ENCODE measurements around the gene E2F4. TPM values are rescaled to one million over a fixed set of nuclear protein-coding genes. Genes with fewer than 3 reads are reported as not detected.

Gene E2F4
- total RNA-seq, 1 experiment from 2014 or later: 86.2 TPM

DNA sequence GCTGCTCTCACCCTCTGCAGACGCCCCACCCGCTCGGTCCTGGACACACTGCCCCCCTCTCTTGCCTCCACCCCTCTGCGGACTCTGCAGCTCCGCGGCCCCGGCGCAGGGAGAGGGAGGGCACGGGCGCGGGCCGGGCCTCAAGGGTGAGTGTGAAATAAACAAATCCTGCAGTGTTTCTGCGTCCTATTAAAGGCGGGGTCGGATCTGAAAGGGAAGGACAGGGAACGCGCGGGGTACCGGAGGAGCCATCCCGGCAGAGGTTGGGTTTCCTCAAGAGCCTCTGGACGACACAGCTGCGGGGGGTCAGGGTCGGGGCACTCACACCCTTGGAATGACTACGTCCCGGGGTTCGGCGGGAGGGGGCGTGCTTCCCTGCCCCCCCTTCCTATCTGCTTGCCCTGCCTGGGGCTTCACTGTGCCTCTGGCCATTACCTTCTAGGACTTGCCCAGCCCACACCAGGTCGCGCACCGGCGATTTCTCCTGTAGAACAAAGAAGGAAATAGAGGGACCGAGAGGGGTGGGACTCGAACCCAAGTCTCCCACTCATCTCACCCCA lies 27.9 kb upstream of the E2F4 start:
- no peaks in the 10 kb centered on the region for H3K27me3 ChIP-seq (ENCODE audit: low read length)
- H2AFZ ChIP-seq (ENCODE audit: low read length): no peak overlapping the region
- H3K9me3 ChIP-seq (ENCODE audit: low read length): no peaks in the 10 kb centered on the region
- intact Hi-C loops (cut with micrococcal nuclease): loop anchor here (5.0 kb wide), 1 partner anchor 147 kb away; no protein-coding TSS in a partner anchor
- ChIA-PET CTCF (no interaction called here), POLR2A (ENCODE audit: unreplicated experiment) (no interaction called here)
- BruUV-seq (replicated peaks): no TSS peak
- no peaks in the 10 kb centered on the region for H3F3A ChIP-seq (ENCODE audit: low read length, unreplicated experiment)
- H3K4me3 ChIP-seq (ENCODE audit: low read length): no peak overlapping the region
- no peaks in the 10 kb centered on the region for H3K9me2 ChIP-seq (replicated peaks; ENCODE audit: low read length)
- no peak overlapping the region for H3K4me2 ChIP-seq (ENCODE audit: low read length)
- no peak overlapping the region for H3K9ac ChIP-seq (ENCODE audit: low read length)
- H3K27ac ChIP-seq (ENCODE audit: low read length): no peak overlapping the region
- H3K36me3 ChIP-seq (ENCODE audit: low read depth, low read length): no peaks in the 10 kb centered on the region
- H3K4me1 ChIP-seq (ENCODE audit: insufficient read depth, low read length): peaks cover 9% of the 10 kb centered on the region
- ATAC-seq (no peak), DNase-seq (no peak)
- H3K79me2 ChIP-seq (ENCODE audit: low read length): no peaks in the 10 kb centered on the region
- no peaks in the 10 kb centered on the region for H4K20me1 ChIP-seq (ENCODE audit: low read length)
- TF ChIP-seq EZH2 (IDR thresholded peaks at IDR 0.05; ENCODE audit: low read length, unreplicated experiment): no peak
- TF ChIP-seq, protein P1, sequence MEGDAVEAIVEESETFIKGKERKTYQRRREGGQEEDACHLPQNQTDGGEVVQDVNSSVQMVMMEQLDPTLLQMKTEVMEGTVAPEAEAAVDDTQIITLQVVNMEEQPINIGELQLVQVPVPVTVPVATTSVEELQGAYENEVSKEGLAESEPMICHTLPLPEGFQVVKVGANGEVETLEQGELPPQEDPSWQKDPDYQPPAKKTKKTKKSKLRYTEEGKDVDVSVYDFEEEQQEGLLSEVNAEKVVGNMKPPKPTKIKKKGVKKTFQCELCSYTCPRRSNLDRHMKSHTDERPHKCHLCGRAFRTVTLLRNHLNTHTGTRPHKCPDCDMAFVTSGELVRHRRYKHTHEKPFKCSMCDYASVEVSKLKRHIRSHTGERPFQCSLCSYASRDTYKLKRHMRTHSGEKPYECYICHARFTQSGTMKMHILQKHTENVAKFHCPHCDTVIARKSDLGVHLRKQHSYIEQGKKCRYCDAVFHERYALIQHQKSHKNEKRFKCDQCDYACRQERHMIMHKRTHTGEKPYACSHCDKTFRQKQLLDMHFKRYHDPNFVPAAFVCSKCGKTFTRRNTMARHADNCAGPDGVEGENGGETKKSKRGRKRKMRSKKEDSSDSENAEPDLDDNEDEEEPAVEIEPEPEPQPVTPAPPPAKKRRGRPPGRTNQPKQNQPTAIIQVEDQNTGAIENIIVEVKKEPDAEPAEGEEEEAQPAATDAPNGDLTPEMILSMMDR (conservative IDR thresholded peaks at IDR 0.05; ENCODE audit: low read depth, low read length): no peak
- TF ChIP-seq EZH2phosphoT487 (IDR thresholded peaks at IDR 0.05; ENCODE audit: borderline replicate concordance, low read length): no peak

DNA sequence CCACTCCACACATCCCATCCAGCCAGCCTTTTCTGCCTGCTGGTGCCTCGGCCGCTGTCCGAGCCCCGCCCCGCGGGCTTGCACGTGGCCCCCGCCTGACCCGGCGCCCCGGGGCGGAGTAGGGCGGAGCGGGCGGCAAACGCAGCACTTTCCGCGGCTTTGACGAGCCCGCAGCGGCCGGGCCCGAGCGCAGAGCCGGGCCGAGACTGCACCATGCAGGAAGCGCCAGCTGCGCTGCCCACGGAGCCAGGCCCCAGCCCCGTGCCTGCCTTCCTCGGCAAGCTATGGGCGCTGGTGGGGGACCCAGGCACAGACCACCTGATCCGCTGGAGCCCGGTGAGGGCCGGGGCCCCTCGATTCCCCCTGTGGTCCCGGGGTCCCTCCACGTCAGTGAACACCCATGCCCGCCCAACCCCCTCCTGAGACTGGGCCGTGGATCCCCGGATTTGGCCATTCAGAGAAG lies 27.3 kb upstream of the E2F4 start, which contains the start of gene HSF4:
TSS of gene HSF4 (plus strand) at position 147 of the 463 bp plus-strand sequence. CDS start at position 214, 67 bp downstream.
- Histone ChIP-seq H3K4me1 (ENCODE audit: insufficient read depth, low read length) (peaks cover 12% of the 10 kb centered on the region), H3K4me3 (ENCODE audit: low read length) (no peak within 1 kb of the TSS), H2AFZ (ENCODE audit: low read length) (no peak within 1 kb of the TSS), H3K79me2 (ENCODE audit: low read length) (no peaks in the 10 kb centered on the region), H3K9ac (ENCODE audit: low read length) (no peak within 1 kb of the TSS), H3K4me2 (ENCODE audit: low read length) (no peak within 1 kb of the TSS), H3K36me3 (ENCODE audit: low read depth, low read length) (no peaks in the 10 kb centered on the region), H3K27me3 (ENCODE audit: low read length) (no peaks in the 10 kb centered on the region), H4K20me1 (ENCODE audit: low read length) (no peaks in the 10 kb centered on the region), H3F3A (ENCODE audit: low read length, unreplicated experiment) (no peaks in the 10 kb centered on the region), H3K9me3 (ENCODE audit: low read length) (no peaks in the 10 kb centered on the region), H3K27ac (ENCODE audit: low read length) (no peak within 1 kb of the TSS), H3K9me2 (replicated peaks; ENCODE audit: low read length) (no peaks in the 10 kb centered on the region)
- TF ChIP-seq, protein P1 (conservative IDR thresholded peaks at IDR 0.05; ENCODE audit: low read depth, low read length): no peak
- TF ChIP-seq EZH2 (IDR thresholded peaks at IDR 0.05; ENCODE audit: low read length, unreplicated experiment) (no peak), EZH2phosphoT487 (IDR thresholded peaks at IDR 0.05; ENCODE audit: borderline replicate concordance, low read length) (no peak)
- ATAC-seq (no peak), DNase-seq (no peak)
- no TSS peak for BruUV-seq (replicated peaks)
- intact Hi-C loops (cut with micrococcal nuclease): loop anchor here (5.0 kb wide), 1 partner anchor 147 kb away; no protein-coding TSS in a partner anchor
- CTCF ChIA-PET: no interaction called here
- POLR2A ChIA-PET (ENCODE audit: unreplicated experiment): no interaction called here
